Measurements from ENCODE around the gene CIDEA.

DNA sequence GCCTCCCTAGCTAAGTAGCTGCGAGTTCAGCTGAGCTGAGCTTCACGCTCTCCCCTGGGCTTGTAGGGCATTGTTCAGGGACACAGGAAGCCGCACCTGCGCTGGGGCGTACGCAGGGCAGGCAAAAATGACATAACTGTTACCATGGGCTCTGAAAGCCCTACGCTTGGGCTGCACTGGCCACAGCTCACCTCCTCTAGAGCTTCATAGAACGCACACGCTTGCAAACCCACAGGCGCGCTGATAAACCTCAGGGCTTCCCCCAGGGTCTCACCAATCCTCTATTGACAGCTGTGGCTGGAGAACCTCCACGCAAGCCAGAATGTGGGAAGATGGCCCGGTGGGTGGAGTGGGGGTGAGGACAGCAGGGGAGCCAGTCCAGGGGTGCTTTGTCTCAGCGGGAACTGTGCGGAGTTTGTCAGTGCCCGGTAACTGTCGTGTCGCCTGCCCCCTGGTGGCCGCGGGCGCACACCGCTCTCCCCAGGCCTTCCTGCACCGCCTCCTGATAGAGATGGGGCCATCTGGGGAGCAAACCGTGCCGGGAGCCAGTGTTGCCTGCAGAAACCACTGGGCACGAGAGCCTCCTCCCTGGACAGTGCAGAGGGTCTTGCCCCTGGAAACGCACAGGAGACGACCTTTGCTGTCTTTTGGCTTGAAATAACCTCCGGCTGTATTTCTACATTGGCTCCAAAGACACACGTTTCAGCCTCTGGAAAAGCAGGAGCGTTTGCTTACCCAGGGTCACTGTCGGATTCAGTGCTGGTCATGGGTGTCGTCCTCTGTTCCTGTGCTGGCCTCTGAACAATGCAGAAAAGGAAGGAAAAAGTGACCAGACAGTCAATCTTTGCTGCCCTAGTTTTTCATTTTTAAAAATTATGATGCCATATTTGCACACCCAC is 17.0 kb upstream of the CIDEA start:
- TF ChIP-seq, protein P1, sequence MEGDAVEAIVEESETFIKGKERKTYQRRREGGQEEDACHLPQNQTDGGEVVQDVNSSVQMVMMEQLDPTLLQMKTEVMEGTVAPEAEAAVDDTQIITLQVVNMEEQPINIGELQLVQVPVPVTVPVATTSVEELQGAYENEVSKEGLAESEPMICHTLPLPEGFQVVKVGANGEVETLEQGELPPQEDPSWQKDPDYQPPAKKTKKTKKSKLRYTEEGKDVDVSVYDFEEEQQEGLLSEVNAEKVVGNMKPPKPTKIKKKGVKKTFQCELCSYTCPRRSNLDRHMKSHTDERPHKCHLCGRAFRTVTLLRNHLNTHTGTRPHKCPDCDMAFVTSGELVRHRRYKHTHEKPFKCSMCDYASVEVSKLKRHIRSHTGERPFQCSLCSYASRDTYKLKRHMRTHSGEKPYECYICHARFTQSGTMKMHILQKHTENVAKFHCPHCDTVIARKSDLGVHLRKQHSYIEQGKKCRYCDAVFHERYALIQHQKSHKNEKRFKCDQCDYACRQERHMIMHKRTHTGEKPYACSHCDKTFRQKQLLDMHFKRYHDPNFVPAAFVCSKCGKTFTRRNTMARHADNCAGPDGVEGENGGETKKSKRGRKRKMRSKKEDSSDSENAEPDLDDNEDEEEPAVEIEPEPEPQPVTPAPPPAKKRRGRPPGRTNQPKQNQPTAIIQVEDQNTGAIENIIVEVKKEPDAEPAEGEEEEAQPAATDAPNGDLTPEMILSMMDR (conservative IDR thresholded peaks at IDR 0.05 in 1 of 2, IDR thresholded peaks at IDR 0.05 in 1 of 2; ENCODE audit: low read depth in 1 of 2, low read length in 2 of 2) = peak; percentile 74 to 94
- no peak for TF ChIP-seq EZH2 (IDR thresholded peaks at IDR 0.05; ENCODE audit: low read length, missing control alignments)
